ENCODE measurements around the gene LGMN.

- TF ChIP-seq CTCF (IDR thresholded peaks at IDR 0.05; ENCODE audit: low read depth, low read length, missing input control) (no peak), YY1 (IDR thresholded peaks at IDR 0.05) (no peak), ZBTB33 (IDR thresholded peaks at IDR 0.05) (no peak), SP1 (IDR thresholded peaks at IDR 0.05) (no peak), REST (IDR thresholded peaks at IDR 0.05) (no peak), RAD21 (IDR thresholded peaks at IDR 0.05) (no peak), TAF1 (conservative IDR thresholded peaks at IDR 0.05) (no peak)
Measured at GRCh38 chr14:92701826-92702225, 46.6 kb downstream of the LGMN start.
